Esophagus (tissue), 2 donors: ENCODE results near the gene NHSL1. TPM values are rescaled to one million over a fixed set of nuclear protein-coding genes. Genes with fewer than 3 reads are reported as not detected.
"Not testable (repeated sequence)": the region's sequence is repeated elsewhere in the genome, so short reads cannot be mapped to it uniquely, and the experiment has no call there.

Experiments used
- H3K27ac ChIP-seq, 2 donors: one replicate each; pipeline ENCODE4 v1.5.1; 2013; ENCODE audit warnings: low read depth in 2 of 2, mild to moderate bottlenecking in 2 of 2, inconsistent platforms in 1 of 2, low read length in 1 of 2, moderate library complexity in 1 of 2
- H3K27me3 ChIP-seq, 2 donors: one replicate each; pipeline ENCODE4 v1.6.1; 2013; ENCODE audit warnings: low read length in 2 of 2, control low read depth in 1 of 2, mild to moderate bottlenecking in 1 of 2; ENCODE audit not compliant: insufficient read depth in 2 of 2, control insufficient read depth in 1 of 2
- H3K36me3 ChIP-seq, 2 donors: one replicate each; pipeline ENCODE4 v1.6.1; 2013; ENCODE audit warnings: low read length in 1 of 2; ENCODE audit not compliant: control insufficient read depth in 2 of 2, insufficient read depth in 2 of 2
- H3K4me1 ChIP-seq, 2 donors: one replicate each; pipeline ENCODE4 v1.6.1; 2013; ENCODE audit warnings: low read length in 1 of 2; ENCODE audit not compliant: control insufficient read depth in 2 of 2, insufficient read depth in 2 of 2
- H3K4me3 ChIP-seq, 2 donors: one replicate each; pipeline ENCODE4 v1.5.1; 2013; ENCODE audit warnings: low read length in 2 of 2, mild to moderate bottlenecking in 2 of 2, low read depth in 1 of 2, moderate library complexity in 1 of 2
- H3K9me3 ChIP-seq, 2 donors: one replicate each; pipeline ENCODE4 v1.6.1; 2013; ENCODE audit warnings: mild to moderate bottlenecking in 2 of 2, low read depth in 1 of 2, low read length in 1 of 2, moderate library complexity in 1 of 2; ENCODE audit not compliant: control insufficient read depth in 2 of 2, insufficient read depth in 1 of 2
- WGBS, 2 donors: extraction: QIAGEN DNeasy Blood & Tissue Kit; methylation state at CpG; one replicate each; pipeline ENCODE4 v1.1.7; 2013; 5-methylcytosine and 5-hydroxymethylcytosine counted together
- polyA plus RNA-seq, 2 donors: library from polyadenylated mRNA; stranded (reverse); fragments of 200-250 nt; gene quantifications; one replicate each; pipeline ENCODE4 v1.2.3, GENCODE V29; 2013
- donor health status: healthy with polysubstance abuse.
- donor health status: Bipolar disorder and iron deficiency.

Gene NHSL1
- polyA plus RNA-seq, 2 donors = 6.5 to 12.9 TPM

DNA sequence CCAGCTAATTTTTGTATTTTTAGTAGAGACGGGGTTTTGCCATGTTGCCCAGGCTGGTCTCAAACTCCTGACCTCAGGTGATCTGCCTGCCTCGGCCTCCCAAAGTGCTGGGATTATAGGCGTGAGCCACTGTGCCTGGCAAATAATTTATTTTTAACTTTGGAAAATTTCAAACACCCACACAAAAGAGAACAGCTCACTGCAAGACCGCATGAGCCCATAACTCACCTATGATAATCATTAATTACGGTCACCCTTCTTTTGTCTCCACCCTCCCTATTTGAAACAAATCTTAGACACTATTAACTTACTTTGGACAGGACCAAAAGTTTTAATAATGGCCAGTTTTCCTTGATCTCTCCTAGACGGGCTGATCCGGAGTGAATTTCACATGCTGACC is 74.0 kb downstream of the NHSL1 start:
- not testable (repeated sequence) for H3K27me3 ChIP-seq, H3K4me1 ChIP-seq, H3K27ac ChIP-seq, H3K4me3 ChIP-seq, H3K9me3 ChIP-seq
- WGBS, 2 donors = 85 to 87% methylated on average over 7 of the region's 7 CpGs
- H3K36me3 ChIP-seq = peaks cover 0 to 14% of the 10 kb centered on the region in 2 donors

DNA sequence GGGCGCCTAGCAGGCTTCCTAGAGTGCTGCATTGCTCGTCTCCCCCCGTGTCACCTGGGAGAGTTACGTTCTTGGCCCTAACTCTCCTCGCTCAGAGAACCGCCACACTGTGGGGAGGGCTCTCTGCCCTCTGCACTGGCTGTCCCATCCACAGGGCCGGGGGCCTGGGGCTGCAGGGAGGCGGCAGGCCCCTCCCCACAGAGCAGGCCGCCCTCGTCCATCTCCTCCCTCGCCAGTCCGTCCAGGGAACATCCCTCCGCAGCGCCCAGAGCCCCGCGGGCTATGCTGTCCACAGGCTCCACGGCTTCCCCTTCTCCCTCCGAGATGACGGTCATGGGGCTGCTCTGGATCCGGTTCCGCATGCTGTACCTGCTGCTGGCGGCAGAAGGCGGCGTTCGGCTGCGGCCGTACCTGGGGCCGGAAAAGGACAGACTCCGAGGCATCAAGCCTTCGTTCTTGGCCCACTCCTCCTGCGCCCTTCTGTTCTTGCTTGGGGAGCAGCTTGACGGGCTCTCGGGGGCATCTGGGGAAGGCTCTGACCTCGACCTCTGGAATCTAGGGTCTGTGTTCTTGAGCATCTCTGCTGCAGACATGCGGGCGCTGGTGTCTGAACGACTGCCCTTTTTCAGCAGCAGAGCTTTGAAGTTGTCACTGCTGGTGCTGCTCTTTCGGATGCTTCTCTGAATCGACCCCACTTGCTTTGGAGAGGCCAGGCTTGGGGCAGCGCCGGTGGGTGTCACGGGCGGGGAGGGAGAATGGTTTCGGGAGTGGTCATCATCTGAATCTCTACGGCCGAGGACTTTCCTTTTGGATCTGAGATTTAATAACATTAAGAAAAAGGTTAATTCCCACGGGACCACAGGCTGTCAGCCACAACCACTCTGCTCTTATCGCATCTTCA is 75.0 kb downstream of the NHSL1 start:
- H3K9me3 ChIP-seq = no peaks in the 10 kb centered on the region
- no peak overlapping the region for H3K27ac ChIP-seq
- H3K4me3 ChIP-seq = no peak overlapping the region
- WGBS, 2 donors = 93% methylated on average over 48 of the region's 48 CpGs
- H3K4me1 ChIP-seq = no peaks in the 10 kb centered on the region
- peaks cover 0 to 13% of the 10 kb centered on the region in 2 donors for H3K36me3 ChIP-seq
- H3K27me3 ChIP-seq = no peaks in the 10 kb centered on the region

DNA sequence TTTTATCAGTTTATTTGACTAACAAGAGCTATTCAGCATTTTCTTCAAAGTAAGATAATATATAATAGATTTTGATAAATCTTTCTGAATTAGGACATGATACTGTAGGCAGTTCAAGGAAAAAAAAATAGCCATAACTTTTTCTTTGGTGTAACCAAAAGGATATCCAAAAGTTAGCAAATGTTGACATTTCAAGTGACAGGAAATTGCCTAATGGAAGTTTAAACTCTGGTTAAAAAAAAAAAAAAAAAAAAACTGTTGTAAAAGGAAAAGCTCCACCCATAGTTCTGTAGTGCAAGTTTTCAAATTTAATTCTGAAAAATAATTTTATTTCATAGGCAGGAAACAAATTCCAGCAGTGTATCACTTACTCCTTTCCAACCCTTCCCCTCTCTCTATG is 76.4 kb downstream of the NHSL1 start:
- no peak overlapping the region for H3K27ac ChIP-seq
- no peaks in the 10 kb centered on the region for H3K4me1 ChIP-seq
- no peak overlapping the region for H3K4me3 ChIP-seq
- H3K9me3 ChIP-seq = no peaks in the 10 kb centered on the region
- H3K27me3 ChIP-seq = no peaks in the 10 kb centered on the region
- peaks cover 0 to 13% of the 10 kb centered on the region in 2 donors for H3K36me3 ChIP-seq

DNA sequence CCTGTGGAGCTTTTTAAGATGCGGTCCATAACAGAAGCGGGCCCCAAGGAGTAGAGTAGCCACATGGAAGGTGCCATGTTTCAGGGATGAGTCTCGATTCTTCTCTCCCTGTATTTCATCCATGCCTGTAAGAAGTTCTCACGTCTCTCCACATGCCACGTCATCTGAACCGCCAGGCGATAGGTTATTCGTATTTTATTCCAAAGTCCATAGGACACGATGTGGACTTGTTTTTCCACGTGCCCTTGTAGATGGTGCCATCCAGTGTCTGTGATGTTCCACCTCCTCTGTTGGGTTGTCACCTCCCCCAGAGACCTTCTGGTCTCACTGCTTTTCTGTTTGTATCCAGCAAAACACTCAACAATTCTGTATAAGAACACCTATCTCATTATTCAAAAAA is 77.7 kb downstream of the NHSL1 start:
- 90 to 97% methylated on average over 10 of the region's 10 CpGs for WGBS, 2 donors
- Histone ChIP-seq H3K27ac (no peak overlapping the region), H3K4me1 (no peaks in the 10 kb centered on the region), H3K9me3 (no peaks in the 10 kb centered on the region), H3K4me3 (no peak overlapping the region), H3K36me3 (peaks cover 0 to 13% of the 10 kb centered on the region in 2 donors), H3K27me3 (no peaks in the 10 kb centered on the region)

DNA sequence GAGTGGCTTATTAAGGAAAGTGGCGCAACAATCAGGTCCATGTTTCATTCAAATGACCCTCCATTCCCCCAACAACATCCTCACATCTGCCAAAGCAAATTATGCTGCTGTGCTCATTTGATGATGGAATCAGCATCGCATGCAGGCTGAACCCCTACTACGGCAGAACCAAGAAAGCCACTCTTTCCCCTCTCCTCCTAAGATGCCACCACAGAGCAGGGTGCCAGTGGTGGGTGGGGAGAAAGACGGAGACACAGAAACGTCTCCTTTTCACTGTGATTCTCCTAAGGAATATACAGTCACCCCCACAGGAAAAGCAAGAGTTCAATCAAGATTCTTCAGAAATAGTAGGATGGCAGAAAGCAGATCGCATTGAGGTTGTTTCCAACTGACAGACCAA is 78.2 kb downstream of the NHSL1 start:
- Histone ChIP-seq H3K4me3 (no peak overlapping the region), H3K27me3 (no peaks in the 10 kb centered on the region), H3K27ac (no peak overlapping the region), H3K9me3 (no peaks in the 10 kb centered on the region), H3K36me3 (peaks cover 0 to 11% of the 10 kb centered on the region in 2 donors), H3K4me1 (no peaks in the 10 kb centered on the region)
- WGBS, 2 donors = 75 to 77% methylated on average over 6 of the region's 6 CpGs

DNA sequence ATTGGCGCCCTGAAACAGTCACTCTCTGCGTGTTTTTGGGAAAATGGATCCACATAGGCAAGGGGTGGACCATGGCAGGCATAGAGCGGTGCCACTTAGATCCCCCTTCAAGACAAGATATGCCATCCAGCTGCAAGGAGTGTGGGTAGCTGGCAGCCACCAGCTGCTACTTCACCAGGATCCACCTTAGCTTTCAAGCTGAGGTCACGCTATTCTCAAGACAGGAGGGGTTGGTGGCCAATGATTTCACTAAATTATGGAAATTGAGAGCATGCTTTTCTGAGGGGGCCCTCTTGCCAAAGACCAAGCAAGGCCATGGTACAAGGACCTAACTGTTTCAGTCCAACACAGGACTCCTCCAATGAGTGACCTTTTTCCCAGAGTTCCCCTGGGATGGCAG is 78.9 kb downstream of the NHSL1 start:
- WGBS, 2 donors = 96 to 97% methylated on average over 4 of the region's 4 CpGs
- no peaks in the 10 kb centered on the region for H3K9me3 ChIP-seq
- no peak overlapping the region for H3K4me3 ChIP-seq
- H3K36me3 ChIP-seq = peaks cover 0 to 13% of the 10 kb centered on the region in 2 donors
- H3K4me1 ChIP-seq = no peaks in the 10 kb centered on the region
- no peaks in the 10 kb centered on the region for H3K27me3 ChIP-seq
- no peak overlapping the region for H3K27ac ChIP-seq

DNA sequence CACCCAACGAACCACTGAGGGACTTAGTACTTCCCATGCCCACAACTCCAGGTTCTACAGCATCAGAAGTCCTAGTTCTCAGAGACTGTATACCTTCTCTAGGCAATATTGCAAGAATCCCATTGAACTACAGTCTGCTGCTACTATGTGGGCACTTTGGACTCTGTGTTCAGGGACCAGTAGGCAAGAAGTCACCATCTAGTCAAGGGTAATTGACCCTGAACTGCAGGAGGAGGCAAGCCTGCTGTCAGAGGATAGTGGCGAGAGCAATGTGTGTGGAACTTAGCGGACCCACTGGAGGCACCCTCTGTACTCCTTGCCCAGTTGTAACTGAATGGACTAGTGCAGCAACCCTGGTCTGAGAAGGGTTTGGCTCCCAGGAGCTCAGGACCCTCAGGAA is 79.5 kb downstream of the NHSL1 start:
- Histone ChIP-seq H3K27ac (no peak overlapping the region), H3K4me3 (no peak overlapping the region), H3K9me3 (no peaks in the 10 kb centered on the region), H3K4me1 (no peaks in the 10 kb centered on the region), H3K36me3 (peaks cover 0 to 17% of the 10 kb centered on the region in 2 donors), H3K27me3 (no peaks in the 10 kb centered on the region)
- 93 to 96% methylated on average over 3 of the region's 3 CpGs for WGBS, 2 donors

DNA sequence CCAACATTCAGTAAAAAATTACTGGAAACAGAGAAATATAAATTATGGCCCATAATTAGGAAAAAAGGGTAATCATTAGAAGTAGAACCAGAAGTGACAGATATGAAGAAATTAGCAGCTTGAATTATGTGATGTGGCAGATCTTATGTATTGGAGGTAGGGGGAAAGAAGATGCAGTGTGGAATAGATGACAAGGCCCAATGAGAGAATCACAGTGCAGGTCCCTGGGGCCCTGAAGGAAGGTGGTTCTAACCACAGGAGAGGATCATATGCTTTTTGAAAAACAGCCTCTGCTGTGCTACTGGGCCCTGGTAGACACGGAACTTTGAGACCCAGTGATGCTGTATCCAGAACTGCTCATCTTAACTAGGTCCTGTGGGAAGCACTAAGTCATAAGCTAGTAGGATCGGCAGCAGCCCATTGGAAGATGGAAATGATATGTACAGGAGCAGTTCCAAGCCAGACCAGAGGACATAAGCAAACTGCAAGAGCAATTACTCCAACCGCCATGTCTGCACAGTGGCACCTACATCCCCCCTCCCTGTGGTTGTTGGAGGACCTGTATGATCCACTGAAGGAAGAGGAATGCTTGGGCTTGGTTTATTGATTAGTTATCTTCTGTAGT is 81.1 kb downstream of the NHSL1 start:
- no peak overlapping the region for H3K4me3 ChIP-seq
- WGBS, 2 donors = 96 to 97% methylated on average over 3 of the region's 3 CpGs
- no peaks in the 10 kb centered on the region for H3K9me3 ChIP-seq
- no peaks in the 10 kb centered on the region for H3K27me3 ChIP-seq
- no peak overlapping the region for H3K27ac ChIP-seq
- H3K4me1 ChIP-seq = no peaks in the 10 kb centered on the region
- H3K36me3 ChIP-seq = peaks cover 2 to 13% of the 10 kb centered on the region in 2 donors

DNA sequence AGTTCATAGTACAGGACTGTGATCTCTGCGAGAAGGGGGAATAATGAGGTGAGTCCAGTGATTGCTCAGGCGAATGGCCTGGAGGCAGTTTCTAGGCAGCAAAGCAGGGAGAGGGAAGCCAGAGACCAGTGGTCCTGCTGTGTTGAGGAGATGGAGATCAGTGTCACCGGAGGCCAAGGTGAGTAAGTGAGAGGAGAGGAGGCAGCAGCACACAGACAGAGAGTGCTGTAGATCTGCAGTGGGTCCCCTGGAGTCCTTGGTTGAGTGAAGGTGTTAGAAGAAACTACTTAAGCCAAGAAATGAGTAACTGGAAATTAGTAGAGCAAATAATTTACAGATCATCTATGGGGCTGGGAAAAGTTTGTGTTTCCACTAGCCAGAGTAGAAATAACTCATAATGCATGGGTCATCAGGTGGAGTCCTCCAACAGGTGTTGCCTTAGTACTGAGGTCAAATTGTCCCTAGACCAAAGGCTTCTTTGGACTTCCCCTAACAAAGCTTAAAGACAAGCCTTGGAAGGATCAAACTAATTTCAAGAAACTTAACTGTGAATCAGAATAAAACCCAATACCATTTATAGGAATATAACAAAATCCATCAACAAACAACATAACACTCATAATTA is 81.7 kb downstream of the NHSL1 start:
- Histone ChIP-seq H3K27me3 (no peaks in the 10 kb centered on the region), H3K36me3 (peaks cover 3 to 13% of the 10 kb centered on the region in 2 donors), H3K4me1 (no peaks in the 10 kb centered on the region), H3K4me3 (no peak overlapping the region), H3K27ac (no peak overlapping the region), H3K9me3 (no peaks in the 10 kb centered on the region)
- 81 to 85% methylated on average over 3 of the region's 3 CpGs for WGBS, 2 donors
